Parathyroid adenoma (tissue), 2 donors: ENCODE data around the gene OR10A3.

Experiments
- H2AFZ ChIP-seq: fragments of 300-600 bp; sonication (generic); one replicate; pipeline ENCODE4 v1.7.0; 2017; ENCODE audit warnings: antibody characterized with exemption, mild to moderate bottlenecking
- H3K27ac ChIP-seq: fragments of 300-600 bp; sonication (generic); one replicate; pipeline ENCODE4 v1.7.0; 2017
- H3K27me3 ChIP-seq: fragments of 300-600 bp; sonication (generic); one replicate; pipeline ENCODE4 v1.7.0; 2017; ENCODE audit warnings: low read length; ENCODE audit not compliant: control insufficient read depth, insufficient read depth
- H3K36me3 ChIP-seq: fragments of 300-600 bp; sonication (generic); one replicate; pipeline ENCODE4 v1.7.0; 2017; ENCODE audit warnings: low read length; ENCODE audit not compliant: control insufficient read depth, insufficient read depth
- H3K4me1 ChIP-seq: fragments of 300-600 bp; sonication (generic); one replicate; pipeline ENCODE4 v1.7.0; 2017; ENCODE audit warnings: control low read depth
- H3K4me2 ChIP-seq: fragments of 300-600 bp; sonication (generic); one replicate; pipeline ENCODE4 v1.7.0; 2017; ENCODE audit warnings: low read length
- H3K4me3 ChIP-seq: fragments of 300-600 bp; sonication (generic); one replicate; pipeline ENCODE4 v1.7.0; 2017; ENCODE audit warnings: low read depth, low read length
- H3K79me2 ChIP-seq: fragments of 300-600 bp; sonication (generic); one replicate; pipeline ENCODE4 v1.7.0; 2017; ENCODE audit warnings: control low read depth
- H3K9ac ChIP-seq: fragments of 300-600 bp; sonication (generic); one replicate; pipeline ENCODE4 v1.7.0; 2017; ENCODE audit warnings: mild to moderate bottlenecking
- H3K9me3 ChIP-seq: fragments of 300-600 bp; sonication (generic); one replicate; pipeline ENCODE4 v1.7.0; 2017; ENCODE audit warnings: low read length; ENCODE audit not compliant: control insufficient read depth
- TF ChIP-seq, protein P1 (sequence below): fragments of 300-600 bp; sonication (generic); IDR thresholded peaks from one replicate; pipeline ENCODE4 v1.7.0; 2017; ENCODE audit warnings: antibody characterized with exemption, mild to moderate bottlenecking
- donor health status: primary hyperparathyroidism.

Gene OR10A3

DNA sequence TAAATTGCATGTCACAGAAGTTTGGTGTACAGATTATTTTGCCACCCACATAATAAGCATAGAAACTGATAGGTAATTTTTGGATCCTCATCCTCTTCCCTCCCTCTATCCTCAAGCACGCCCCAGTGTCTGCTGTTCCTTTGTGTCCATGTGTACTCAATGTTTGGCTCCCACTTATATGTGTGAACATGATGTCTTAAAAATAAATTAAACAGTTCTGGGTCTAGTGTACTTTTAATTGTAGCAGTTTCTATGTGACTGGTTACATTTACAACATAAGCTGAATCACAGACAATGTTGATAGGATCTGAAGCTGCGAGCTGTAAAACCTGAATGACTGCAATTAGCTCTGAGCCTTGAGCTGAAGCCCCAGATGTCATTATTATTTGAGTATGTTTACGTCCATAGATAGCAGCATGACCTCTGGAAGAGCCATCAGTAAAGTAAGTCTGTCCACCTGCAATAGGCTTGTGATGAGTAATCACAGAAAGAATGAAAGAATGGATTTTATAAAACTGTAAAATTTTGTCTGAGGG, 40.1 kb downstream of the OR10A3 start:
- Histone ChIP-seq H3K4me3 (no peak overlapping the region), H3K27me3 (no peaks in the 10 kb centered on the region), H3K27ac (no peak overlapping the region), H3K4me2 (no peak overlapping the region), H3K4me1 (no peaks in the 10 kb centered on the region), H3K9me3 (no peaks in the 10 kb centered on the region), H2AFZ (no peak overlapping the region), H3K9ac (no peak overlapping the region), H3K79me2 (no peaks in the 10 kb centered on the region), H3K36me3 (no peaks in the 10 kb centered on the region)
- TF ChIP-seq, protein P1, sequence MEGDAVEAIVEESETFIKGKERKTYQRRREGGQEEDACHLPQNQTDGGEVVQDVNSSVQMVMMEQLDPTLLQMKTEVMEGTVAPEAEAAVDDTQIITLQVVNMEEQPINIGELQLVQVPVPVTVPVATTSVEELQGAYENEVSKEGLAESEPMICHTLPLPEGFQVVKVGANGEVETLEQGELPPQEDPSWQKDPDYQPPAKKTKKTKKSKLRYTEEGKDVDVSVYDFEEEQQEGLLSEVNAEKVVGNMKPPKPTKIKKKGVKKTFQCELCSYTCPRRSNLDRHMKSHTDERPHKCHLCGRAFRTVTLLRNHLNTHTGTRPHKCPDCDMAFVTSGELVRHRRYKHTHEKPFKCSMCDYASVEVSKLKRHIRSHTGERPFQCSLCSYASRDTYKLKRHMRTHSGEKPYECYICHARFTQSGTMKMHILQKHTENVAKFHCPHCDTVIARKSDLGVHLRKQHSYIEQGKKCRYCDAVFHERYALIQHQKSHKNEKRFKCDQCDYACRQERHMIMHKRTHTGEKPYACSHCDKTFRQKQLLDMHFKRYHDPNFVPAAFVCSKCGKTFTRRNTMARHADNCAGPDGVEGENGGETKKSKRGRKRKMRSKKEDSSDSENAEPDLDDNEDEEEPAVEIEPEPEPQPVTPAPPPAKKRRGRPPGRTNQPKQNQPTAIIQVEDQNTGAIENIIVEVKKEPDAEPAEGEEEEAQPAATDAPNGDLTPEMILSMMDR: no peak

DNA sequence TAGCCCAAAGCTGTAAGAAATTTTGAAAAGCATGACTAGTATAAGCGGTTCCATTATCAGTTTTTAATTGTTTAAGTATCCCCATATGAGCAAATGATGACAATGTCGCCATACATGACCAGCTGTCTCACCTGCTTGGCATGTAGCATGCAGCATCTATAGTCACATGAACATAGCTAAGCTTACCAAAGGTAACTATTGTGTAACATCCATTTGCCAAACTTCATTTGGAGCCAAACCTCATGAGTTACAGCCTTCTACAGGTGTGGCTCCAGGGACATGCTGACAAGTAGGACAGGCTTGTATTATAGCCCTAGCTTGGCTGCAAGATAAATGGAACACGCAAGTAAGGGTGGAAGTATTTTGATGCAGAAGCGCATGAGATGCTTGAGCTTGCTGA, 40.8 kb downstream of the OR10A3 start:
- no peak overlapping the region for H3K27ac ChIP-seq
- no peaks in the 10 kb centered on the region for H3K36me3 ChIP-seq

DNA sequence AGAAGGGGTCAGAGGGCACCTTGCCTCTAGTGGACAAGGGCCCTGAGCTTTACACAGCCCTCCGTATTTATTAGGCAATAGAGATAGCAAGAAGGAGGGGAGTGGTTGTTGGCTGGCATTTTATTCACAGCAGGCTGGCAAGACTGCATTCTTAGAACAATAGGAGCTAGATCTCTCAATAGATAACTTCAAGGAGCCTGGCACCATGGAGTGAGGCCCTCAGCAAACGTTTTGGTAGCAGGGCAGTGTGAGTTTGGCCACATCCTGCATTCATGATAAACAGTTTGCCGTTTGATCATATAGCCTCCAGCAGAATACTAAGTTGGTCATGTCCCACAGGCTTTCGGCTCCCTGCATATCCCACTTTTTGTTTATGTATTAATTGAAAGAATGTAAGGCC, 42.1 kb downstream of the OR10A3 start:
- Histone ChIP-seq H3K27me3 (no peaks in the 10 kb centered on the region), H3K79me2 (no peaks in the 10 kb centered on the region), H3K4me2 (no peak overlapping the region), H3K4me3 (no peak overlapping the region), H3K9me3 (no peaks in the 10 kb centered on the region), H3K36me3 (no peaks in the 10 kb centered on the region), H2AFZ (no peak overlapping the region), H3K27ac (no peak overlapping the region), H3K9ac (no peak overlapping the region), H3K4me1 (no peaks in the 10 kb centered on the region)
- TF ChIP-seq, protein P1: no peak

More for the DNA sequence above, 40.8 kb downstream of the OR10A3 start:
- Histone ChIP-seq H3K27me3 (no peaks in the 10 kb centered on the region), H3K79me2 (no peaks in the 10 kb centered on the region), H3K9ac (no peak overlapping the region), H3K4me2 (no peak overlapping the region), H3K4me1 (no peaks in the 10 kb centered on the region), H3K9me3 (no peaks in the 10 kb centered on the region), H2AFZ (no peak overlapping the region), H3K4me3 (no peak overlapping the region)
- TF ChIP-seq, protein P1: no peak

DNA sequence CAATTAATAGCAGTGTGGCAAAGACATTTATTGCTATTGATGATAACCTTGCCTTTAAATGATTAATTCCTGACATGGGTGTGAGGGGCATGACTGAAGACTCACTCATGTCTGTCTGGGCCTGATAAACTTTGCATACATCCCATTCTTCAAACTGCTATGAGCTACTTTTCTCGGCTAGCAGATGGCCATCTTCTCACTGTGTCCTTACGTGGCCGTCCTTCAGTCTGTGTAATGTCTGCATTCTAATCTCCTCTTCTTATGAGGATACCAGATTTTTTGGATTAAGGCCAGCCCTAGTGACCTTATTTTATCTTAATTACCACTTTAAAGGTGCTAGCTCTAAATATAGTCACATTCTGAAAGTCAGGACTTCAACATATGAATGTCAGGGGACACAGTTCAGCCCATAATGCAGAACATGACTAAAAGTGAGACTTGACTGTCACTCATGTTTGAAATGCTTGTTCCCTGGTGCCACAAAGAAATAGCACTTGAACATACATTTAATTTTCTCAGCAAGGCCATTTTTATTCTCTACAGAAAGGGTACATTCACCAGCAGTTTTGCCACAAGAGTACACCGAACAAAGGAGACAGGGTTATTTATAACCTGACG, 42.7 kb downstream of the OR10A3 start:
- Histone ChIP-seq H3K9ac (no peak overlapping the region), H3K36me3 (no peaks in the 10 kb centered on the region), H2AFZ (no peak overlapping the region), H3K79me2 (no peaks in the 10 kb centered on the region), H3K4me1 (no peaks in the 10 kb centered on the region), H3K27me3 (no peaks in the 10 kb centered on the region), H3K4me2 (no peak overlapping the region), H3K9me3 (no peaks in the 10 kb centered on the region), H3K4me3 (no peak overlapping the region), H3K27ac (no peak overlapping the region)
- TF ChIP-seq, protein P1: no peak
